ENCODE data around the gene EEF2K. TPM values are rescaled to one million over a fixed set of nuclear protein-coding genes. Genes with fewer than 3 reads are reported as not detected.

EEF2K gene
- total RNA-seq, 4 donors from 2014 or later = 18.7 to 39.9 (median 21.2) TPM

DNA sequence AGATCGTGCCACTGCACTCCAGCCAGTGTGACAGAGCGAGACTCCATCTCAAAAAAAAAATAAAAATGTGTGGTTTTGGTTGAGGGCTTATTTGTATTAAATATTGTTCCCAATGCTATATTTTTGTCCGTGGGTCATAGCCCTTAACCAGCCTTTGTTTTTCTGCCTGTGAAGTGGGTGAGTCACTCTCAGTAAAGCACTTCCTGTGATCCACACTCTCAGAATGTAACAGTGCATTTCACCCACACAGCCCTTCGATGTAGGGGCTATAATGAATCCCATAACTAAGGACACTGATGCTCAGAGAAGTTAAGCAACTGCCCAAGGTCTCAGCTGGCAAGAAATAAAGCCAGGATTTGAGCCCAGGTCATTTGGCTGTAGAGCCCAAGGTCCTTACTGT lies 56.4 kb downstream of the EEF2K start:
- Histone ChIP-seq H3K27me3 (no peaks in the 10 kb centered on the region), H3K36me3 (peaks cover 2 to 78% of the 10 kb centered on the region in 2 donors), H3K4me1 (peaks cover 1 to 6% of the 10 kb centered on the region in 2 donors), H3K4me3 (no peak overlapping the region), H3K27ac (no peak overlapping the region), H3K9me3 (no peaks in the 10 kb centered on the region)
- TF ChIP-seq POLR2A (IDR thresholded peaks at IDR 0.05) = no peak
- TF ChIP-seq, protein P1, sequence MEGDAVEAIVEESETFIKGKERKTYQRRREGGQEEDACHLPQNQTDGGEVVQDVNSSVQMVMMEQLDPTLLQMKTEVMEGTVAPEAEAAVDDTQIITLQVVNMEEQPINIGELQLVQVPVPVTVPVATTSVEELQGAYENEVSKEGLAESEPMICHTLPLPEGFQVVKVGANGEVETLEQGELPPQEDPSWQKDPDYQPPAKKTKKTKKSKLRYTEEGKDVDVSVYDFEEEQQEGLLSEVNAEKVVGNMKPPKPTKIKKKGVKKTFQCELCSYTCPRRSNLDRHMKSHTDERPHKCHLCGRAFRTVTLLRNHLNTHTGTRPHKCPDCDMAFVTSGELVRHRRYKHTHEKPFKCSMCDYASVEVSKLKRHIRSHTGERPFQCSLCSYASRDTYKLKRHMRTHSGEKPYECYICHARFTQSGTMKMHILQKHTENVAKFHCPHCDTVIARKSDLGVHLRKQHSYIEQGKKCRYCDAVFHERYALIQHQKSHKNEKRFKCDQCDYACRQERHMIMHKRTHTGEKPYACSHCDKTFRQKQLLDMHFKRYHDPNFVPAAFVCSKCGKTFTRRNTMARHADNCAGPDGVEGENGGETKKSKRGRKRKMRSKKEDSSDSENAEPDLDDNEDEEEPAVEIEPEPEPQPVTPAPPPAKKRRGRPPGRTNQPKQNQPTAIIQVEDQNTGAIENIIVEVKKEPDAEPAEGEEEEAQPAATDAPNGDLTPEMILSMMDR (IDR thresholded peaks at IDR 0.05 in 4 of 5, conservative IDR thresholded peaks at IDR 0.05 in 1 of 5) = no peak
- intact Hi-C loops (cut with DNase I; ENCODE audit: low total_unique reads) (no loop called here), in situ Hi-C loops (cut with MboI; ENCODE audit: low sequenced_read_pairs in 4 of 4) (no loop called here)
- ATAC-seq (no peak), DNase-seq (no peak)

DNA sequence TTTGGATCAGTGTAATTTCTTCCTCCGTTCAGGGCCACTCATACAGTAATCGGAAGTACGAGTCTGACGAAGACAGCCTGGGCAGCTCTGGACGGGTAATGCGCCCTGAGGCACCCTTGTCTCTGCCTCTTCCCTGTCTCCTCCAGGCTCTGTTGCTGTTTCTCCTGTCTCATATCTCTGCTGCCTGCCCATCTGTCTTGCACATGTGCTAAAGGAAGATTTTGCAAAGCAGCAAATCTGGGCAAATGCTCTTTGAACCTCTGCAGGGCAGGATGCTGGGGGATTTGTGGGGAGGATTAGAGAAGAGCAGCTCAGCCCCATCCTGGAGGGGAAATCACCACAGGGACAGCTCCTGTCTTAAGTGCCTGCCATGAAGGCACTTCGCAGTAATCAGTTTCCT lies 58.7 kb downstream of the EEF2K start:
- in situ Hi-C loops (cut with MboI; ENCODE audit: low sequenced_read_pairs in 4 of 4) = no loop called here
- DNase-seq (no peak), ATAC-seq (no peak)
- Histone ChIP-seq H3K27ac (no peak overlapping the region), H3K4me3 (no peak overlapping the region), H3K4me1 (peaks cover 7% of the 10 kb centered on the region in 2 donors), H3K27me3 (no peaks in the 10 kb centered on the region), H3K36me3 (peaks cover 0 to 71% of the 10 kb centered on the region in 2 donors), H3K9me3 (no peaks in the 10 kb centered on the region)
- intact Hi-C loops (cut with DNase I; ENCODE audit: low total_unique reads) = no loop called here
- no peak for TF ChIP-seq POLR2A (IDR thresholded peaks at IDR 0.05)
- TF ChIP-seq, protein P1 (IDR thresholded peaks at IDR 0.05 in 4 of 5, conservative IDR thresholded peaks at IDR 0.05 in 1 of 5) = no peak

DNA sequence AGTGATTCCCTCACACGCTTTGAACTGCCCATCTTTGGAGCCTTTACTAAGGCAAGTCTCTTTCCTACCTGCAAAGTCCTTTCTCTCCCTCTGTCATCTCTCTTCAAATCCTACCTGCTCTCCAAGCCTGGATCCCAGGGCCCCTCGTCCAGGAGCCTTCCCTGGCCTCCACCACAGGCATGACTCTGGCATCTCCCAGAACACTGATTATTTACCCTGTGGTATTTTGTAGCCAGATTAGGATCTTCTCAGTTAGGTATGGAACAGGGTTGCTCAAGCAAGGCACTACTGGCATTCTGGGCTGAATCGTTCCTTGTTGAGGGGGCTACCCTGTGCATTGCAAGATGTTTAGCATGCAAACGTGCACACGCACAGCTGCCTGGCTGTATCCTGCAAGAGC lies 59.3 kb downstream of the EEF2K start:
- TF ChIP-seq, protein P1 (IDR thresholded peaks at IDR 0.05 in 4 of 5, conservative IDR thresholded peaks at IDR 0.05 in 1 of 5) = no peak
- no peak overlapping the region for H3K4me3 ChIP-seq
- no peak for ATAC-seq
- H3K4me1 ChIP-seq = peaks cover 7% of the 10 kb centered on the region in 2 donors
- in situ Hi-C loops (cut with MboI; ENCODE audit: low sequenced_read_pairs in 4 of 4) (no loop called here), intact Hi-C loops (cut with DNase I; ENCODE audit: low total_unique reads) (no loop called here)
- peaks cover 0 to 71% of the 10 kb centered on the region in 2 donors for H3K36me3 ChIP-seq
- H3K27ac ChIP-seq = no peak overlapping the region
- no peaks in the 10 kb centered on the region for H3K27me3 ChIP-seq
- no peak for DNase-seq
- no peaks in the 10 kb centered on the region for H3K9me3 ChIP-seq

DNA sequence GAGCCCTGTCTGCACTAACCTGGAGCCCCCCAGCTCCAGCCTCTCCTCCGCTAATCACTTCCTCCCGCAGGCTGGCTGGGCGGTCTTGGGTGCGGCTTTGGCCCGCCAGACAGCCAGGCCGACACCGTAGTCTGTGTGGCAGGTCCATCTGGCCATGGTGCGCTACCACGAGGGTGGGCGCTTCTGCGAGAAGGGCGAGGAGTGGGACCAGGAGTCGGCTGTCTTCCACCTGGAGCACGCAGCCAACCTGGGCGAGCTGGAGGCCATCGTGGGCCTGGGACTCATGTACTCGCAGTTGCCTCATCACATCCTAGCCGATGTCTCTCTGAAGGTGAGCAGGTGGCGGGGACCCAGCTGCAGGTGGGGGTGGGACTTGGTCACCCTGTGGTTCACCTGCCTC lies 60.5 kb downstream of the EEF2K start:
- Histone ChIP-seq H3K4me1 (peaks cover 7% of the 10 kb centered on the region in 2 donors), H3K9me3 (no peaks in the 10 kb centered on the region), H3K36me3 (peaks cover 0 to 74% of the 10 kb centered on the region in 2 donors), H3K27me3 (no peaks in the 10 kb centered on the region), H3K4me3 (no peak overlapping the region), H3K27ac (peak overlapping the region in 1 of 4 donors; percentile 77)
- intact Hi-C loops (cut with DNase I; ENCODE audit: low total_unique reads) (no loop called here), in situ Hi-C loops (cut with MboI; ENCODE audit: low sequenced_read_pairs in 4 of 4) (no loop called here)
- ATAC-seq = no peak
- TF ChIP-seq, protein P1 (IDR thresholded peaks at IDR 0.05 in 4 of 5, conservative IDR thresholded peaks at IDR 0.05 in 1 of 5) = no peak
- no peak for TF ChIP-seq POLR2A (IDR thresholded peaks at IDR 0.05)
- DNase-seq = no peak

DNA sequence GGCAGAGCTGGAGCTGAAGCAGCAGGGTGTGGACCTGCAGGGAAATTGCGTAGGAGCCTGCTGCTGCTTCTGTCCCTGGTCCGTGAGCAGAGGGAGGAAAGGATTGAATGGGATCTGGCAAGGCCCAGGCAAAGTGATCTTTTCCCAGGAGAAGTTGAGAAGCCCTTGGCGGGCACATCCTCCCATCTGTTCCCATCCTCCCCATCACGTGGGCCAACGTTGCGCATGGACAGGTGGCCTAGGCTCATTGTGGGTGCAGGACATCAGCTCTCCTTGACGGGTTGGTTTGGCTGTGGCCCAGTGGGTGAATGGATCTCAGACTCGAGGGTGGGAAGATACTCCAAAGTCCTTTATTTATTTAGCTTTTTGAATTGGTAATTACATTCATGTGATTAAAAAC lies 61.7 kb downstream of the EEF2K start:
- Histone ChIP-seq H3K4me3 (no peak overlapping the region), H3K27ac (peak overlapping the region; percentile 63 to 77 (median 69)), H3K9me3 (no peaks in the 10 kb centered on the region), H3K27me3 (no peaks in the 10 kb centered on the region), H3K4me1 (peaks cover 7% of the 10 kb centered on the region in 2 donors), H3K36me3 (peaks cover 0 to 81% of the 10 kb centered on the region in 2 donors)
- intact Hi-C loops (cut with DNase I; ENCODE audit: low total_unique reads) (no loop called here), in situ Hi-C loops (cut with MboI; ENCODE audit: low sequenced_read_pairs in 4 of 4) (no loop called here)
- TF ChIP-seq, protein P1 (IDR thresholded peaks at IDR 0.05 in 4 of 5, conservative IDR thresholded peaks at IDR 0.05 in 1 of 5) = no peak
- no peak for TF ChIP-seq POLR2A (IDR thresholded peaks at IDR 0.05)
- peak; percentile 84 to 96 for ATAC-seq
- peak; percentile 72 to 87 for DNase-seq

All from gastrocnemius medialis (tissue), 4 donors.